HUDEP-2 (cell line): Measurements from ENCODE around the gene CFAP90.

Source experiments
- DNase-seq, 76 experiments: peaks; one replicate each; lab custom pipeline; 2025; ENCODE audit not compliant: unreplicated experiment in 76 of 76; lab: John Stamatoyannopoulos, UW

CFAP90 gene

DNA sequence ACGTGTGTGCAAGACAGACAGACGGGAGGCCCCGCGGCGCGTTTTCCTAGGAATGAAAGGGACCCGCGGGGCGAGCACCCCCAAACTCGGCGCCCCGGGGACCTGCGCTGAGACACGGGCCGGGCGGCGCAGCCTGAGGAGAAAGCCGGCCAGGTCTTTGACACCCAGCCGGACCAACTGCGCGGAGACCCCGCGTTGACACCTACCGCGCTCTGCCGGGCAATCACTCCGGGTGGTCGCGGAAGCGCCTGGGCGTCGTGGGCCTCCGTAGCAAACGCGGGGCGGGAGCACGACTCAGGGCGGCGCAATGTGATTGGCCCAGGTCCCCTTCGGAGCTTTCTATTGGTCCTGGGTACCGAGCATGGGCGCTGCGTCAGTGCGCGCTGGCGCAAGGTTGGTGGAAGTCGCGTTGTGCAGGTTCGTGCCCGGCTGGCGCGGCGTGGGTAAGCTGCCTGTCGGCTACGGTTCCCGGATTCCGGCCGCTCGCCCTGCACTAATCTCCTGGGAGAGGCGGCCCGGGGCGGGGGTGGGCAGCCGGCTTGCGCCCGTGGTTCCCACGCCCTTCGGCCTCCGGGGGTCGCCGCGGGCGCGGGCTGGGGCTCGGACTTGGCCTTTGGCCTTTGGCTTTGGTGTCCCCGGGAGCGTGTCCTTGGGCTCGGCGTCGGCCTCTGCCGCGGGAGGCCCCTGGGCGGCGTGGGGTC is 18.0 kb upstream of the CFAP90 start, which contains the start of the genes FASTKD3 and MTRR:
Gene FASTKD3, minus strand, starts transcription at position 259 of the 701 bp plus-strand sequence. CDS start 948 bp downstream, outside the sequence.
Gene MTRR, plus strand, starts transcription at position 376 of the 701 bp plus-strand sequence. CDS start 1,647 bp downstream, outside the sequence.
- peak in 74 of 76 experiments; percentile 23 to 91 (median 80) for DNase-seq

DNA sequence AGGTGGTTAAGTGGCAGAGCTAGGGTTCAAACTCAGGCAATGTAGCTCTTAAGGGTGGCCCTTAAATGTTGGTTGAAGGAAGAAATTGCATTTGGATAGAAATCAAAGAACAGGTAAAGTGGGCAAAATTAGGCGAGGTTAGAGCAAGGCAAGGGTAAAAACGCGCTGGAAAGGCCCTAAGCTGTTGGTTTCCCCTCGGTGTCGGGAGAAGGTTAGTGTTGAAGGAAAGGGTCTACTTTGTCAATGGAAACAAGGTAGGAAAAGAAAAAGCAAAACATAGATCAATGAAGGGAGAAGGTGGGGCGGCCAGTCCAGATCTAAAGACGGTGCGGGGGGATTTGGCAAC is 17.5 kb upstream of the CFAP90 start:
- no peak for DNase-seq

DNA sequence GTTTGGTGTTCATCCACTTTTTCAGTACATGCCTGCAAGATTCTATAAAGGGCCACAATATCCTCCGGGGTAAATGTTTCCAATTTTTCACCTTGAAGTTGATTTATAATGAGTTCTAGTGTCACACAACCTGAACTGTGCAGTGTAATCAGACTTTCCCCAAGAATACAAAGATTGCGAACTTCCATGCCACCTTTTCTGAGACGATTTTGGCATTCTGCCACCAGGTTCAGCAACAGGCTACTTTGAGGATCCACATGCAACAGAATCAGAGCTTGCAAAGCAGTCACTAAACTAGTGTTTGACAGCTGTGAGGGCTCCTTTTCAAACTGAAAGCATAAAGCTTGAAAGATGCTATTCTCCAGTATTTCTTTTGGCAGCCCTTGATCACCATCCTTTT is 16.3 kb upstream of the CFAP90 start:
- DNase-seq = no peak

DNA sequence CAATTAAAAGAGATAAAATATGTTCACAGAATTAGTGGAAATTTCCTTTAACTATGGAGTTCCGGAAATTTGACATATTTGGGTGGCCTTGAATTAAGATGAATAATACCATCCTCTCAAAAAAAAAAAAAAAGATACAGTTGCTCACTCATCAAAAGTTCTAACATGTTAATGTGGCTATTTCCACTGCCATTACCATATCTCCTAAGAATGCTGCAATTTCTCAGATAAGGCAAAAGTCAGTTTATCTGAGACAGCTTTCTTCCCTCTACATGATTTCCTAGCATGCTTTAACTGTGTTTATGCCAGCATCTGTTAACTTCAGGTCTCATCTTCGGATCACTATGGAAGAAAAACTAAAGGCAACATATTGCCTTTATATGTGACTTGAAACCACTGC is 15.3 kb upstream of the CFAP90 start:
- peak in 3 of 76 experiments; percentile 4 to 9 (median 6) for DNase-seq

DNA sequence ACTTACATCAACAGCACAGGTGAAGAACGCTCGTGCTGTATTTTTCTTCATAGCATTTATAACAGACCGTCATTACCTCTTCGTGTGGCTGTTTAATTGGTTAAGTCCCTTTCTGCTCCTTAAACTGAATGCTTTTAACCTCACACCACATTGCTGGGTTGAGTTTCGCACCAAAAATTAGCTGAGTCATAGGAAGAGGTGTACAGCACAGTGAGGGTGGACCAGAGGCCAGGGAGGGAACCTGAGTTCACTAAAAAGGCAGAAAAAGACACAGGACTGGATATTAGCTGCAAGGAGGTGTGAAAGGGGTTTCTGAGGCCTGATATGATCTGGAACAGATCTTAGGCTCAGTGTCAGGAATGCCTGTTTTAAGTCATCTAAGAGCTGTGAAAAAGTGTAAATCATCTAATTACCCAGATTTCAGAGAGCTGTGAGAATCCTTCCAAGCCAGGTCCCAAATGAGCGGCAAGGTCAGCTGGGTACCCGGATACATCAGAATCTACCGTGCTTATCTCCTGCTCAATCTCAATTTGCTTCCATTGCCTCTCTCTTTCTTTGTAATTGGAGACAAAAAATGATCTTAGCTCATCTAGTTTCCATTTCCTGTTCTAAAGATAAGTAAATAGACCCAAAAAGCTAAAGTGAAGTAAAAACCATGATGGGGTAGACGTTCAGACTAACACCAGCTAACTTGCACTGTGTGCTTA is 7.1 kb upstream of the CFAP90 start:
- no peak for DNase-seq

DNA sequence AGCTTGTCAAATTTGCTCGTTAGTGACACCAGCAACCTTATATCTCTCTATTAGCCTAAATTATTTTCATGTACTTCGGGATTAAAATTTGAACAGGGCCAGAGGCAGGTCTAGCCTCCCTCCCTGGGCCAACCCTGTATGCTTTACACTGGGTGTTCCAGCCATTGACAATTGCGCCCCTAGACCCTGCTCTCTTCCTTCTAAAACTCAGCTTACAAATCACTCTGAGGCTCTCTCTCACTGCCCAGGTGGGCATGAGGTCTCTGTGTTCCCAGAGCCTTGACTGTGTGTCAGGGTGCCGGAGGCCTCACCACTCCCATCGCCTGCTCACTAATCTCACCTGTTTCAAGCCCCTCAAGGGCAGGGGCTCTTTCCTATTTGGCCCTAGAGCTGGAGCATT is 6.4 kb upstream of the CFAP90 start:
- no peak for DNase-seq

DNA sequence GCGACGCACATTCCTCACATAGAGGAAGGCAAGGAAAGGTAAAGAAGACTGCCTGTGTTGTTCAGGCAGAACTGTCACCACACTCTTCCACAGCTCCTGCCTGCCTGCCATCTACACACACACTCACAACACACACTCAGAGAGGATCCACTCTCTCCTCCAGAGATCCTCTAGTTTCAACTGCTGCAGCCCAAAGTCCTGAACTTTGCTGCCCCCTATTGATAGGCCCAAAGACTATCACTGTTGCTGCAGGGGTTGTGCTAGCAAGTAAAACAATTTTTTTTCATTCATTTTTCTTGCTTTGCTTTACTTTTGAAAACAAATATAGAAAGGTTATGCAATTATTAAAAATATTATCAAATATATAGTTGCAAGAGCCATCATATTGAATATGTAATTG is 5.9 kb upstream of the CFAP90 start:
- peak in 26 of 76 experiments; percentile 1 to 62 (median 30) for DNase-seq

DNA sequence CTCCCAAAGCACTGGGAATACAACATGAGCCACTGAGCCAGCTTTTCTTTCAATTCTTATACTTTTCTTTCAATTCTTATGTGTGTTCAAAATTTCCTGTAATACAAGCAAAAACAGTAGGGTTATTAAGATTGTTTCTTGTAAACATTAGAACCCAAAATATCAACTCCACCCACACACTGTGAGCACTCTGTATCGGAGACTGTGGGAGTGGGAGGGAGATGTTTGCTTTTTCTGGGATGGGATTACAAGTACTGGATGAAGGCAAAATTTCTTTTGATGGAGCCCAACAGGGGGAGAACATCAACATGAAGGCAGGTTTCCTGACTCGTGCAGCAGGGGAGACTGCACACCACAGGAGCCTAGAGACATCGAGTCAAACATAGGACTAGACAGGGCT is 4.7 kb upstream of the CFAP90 start:
- DNase-seq = no peak

DNA sequence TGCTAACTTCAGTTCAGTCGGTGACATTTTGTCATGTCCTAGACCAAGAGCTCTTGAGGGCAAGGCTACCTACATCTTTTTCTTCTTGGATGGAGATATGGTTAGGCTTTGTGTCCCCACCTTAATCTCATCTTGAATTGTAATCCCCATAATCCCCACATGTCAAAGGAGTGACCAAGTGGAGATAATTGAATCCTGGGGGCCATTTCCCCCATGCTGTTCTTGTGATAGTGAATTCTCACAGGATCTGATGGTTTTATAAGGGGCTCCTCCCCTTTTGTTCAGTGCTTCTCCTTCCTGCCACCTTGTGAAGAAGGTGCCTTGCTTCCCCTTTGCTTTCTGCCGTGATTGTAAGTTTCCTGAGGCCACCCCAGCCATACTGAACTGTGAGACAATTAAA is 2.1 kb upstream of the CFAP90 start:
- no peak for DNase-seq

DNA sequence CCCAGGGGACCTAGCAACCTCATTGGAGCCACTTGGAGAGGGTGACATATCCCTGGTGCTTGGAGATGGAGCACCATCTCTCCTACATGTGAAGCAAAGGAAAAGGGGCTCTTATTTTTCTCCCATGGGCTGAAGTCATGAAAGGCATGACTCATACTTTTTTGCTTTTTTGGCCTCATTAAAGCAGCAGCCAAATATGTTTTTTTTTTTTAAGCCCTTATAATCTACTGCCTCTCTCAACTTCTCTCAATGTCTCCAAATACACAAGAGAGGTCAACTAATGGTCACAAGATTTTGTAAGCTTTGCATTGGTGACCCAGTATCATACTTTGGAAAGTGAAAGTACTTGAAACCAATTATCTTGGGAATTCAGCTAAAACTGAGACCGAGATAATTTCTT is 1.6 kb upstream of the CFAP90 start:
- no peak for DNase-seq

DNA sequence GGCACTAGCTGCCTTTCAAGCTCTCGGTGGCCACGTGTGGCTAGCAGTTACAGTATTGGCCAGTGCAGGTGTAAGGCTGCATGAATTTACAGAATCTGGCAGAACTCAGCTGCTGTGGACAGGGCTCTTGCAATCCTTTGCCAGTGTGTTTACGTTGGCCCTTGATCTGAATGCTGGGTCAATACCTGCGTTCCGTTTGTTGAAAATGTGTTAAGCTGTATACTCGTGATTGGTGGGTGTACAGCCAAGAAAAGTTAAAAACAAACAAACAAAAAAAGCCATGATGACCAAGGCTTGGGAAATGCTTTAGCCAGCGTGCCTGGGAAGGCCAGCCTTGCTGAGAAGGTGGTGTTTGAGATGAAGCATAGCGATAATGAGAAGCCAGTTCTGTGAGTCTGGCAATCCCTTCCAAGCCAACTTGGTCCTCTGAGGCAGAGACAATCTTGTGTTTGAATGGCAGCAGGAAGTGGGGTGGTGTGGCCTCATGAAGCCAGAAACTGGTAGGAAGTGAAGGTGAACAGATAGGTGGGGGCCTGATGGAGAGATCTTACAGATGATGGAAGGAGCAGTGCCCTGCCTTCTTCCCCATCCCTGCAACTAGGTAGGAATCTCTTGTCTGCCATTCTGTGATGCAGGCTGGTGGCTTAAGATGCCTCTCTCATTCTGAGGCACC is 820 bp upstream of the CFAP90 start:
- DNase-seq = no peak

DNA sequence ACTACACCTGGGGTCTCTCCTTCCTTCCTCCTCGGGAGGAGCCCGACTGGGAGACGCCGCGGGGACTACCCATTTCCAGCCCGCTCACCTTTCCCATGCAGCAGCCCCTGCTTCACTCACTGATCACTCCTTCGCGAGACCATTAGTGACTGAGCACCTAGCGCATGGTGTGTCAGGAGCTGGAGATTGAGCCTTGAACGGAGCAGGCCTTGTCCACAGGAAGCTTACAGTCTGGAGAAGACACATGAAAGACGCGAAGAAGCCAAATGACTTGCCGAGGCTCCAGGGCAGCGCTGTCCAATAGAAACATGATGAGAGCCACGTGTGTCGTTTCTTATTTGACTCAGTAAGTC is 283 bp upstream of the CFAP90 start:
- DNase-seq = no peak

DNA sequence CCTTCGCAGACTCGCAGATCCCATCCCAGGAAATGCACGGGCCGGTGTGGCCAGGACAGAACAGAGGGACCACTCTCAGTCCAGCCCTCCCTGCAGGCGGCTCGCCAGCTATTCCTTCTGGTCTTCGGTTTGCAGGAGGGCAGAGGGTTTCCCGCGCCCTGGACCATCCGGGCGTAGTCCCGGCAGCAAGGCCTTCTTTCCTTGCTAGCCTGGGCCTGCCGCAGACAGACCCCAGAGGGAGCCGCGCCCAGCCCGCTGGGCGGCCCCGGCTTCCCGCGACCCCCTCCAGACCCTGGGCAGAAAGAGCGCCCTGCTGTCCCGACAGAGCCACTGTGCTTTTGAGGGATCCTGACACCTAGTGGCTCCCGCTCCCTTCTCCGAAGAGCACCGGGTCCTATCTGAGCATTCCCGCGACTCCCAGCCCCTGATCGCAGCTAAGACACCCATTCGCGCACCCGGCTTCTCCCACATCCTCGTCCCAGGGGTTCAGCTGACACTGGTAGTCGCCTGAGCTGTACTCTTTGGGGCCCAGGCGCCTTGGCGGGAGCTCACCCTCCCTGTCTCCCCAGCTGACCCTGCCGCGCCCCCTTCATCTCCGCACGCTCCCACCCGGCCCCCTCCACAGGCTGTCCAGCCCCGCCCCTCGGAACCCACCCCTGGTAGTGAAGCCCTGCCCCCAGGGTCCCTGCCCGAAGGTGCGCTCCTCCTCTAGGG is 1.1 kb downstream of the CFAP90 start:
- DNase-seq = no peak

DNA sequence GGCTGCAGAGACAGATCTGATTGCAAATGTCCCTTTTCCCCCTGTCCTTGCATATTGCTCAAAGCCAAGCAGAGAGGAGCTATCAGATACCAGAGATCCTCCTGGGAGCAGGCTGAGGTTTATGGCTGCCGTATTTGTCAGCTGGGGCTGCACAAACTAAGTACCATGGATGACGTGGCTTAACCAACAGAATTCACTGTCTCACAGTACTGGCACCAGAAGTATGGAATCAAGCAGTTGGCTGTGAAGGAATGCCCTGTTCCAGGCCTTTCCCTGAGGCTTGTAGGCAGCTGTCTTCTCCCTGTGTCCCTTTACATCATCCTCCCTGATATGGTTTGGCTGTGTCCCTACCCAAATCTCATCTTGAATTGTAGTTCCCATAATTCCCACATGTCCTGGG is 2.6 kb downstream of the CFAP90 start:
- DNase-seq = no peak

DNA sequence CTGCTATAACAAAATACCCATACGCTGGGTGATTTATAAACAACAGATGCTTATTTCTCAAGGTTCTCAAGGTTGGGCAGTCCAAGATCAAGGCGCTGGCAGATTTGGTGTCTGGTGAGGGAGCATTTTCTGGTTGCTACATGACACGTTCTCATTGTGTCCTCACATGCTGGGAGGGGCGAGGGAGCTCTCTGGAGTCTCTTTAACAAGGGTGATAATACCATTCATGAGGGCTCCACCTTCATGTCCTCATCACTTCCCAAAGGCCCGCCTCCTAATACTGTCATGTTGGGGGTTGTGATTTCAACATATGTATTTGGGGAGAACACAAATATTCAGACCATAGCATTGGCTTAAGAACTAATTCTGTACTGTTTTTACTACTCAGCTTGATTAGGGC is 4.6 kb downstream of the CFAP90 start:
- DNase-seq = no peak

DNA sequence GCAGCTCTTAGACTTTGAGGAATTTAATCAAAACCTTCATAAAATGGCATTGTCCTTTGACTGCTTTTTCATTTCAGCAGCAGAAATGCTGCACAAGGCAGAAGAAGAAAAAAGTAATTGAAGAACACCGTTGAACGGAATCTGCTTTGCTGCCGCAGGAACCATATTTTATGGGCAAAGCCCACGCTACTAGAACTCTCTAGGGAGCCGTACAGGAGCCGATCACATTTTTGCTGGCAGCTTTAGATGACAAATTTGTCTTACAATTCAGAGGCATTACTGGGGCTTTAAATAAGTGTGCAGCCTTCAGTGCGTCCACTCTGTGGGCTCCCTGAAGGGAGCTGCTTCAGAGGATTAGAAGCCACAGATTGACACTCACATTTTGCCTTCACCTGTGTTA is 5.4 kb downstream of the CFAP90 start:
- no peak for DNase-seq

DNA sequence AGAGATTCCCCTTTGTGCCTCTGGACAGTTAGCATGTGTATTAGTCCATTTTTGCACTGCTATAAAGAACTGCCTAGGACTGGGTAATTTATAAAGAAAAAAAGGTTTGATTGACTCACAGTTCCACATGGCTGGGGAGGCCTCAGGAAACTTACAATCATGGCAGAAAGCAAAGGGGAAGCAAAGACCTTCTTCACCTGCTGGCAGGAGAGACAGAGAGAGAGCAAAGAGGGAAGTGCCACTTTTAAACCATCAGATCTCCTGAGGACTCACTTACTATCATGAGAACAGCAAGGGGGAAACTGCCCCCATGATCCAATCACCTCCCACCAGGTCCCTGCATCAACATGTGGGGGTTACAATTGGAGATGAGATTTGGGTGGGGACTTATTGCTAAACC is 6.0 kb downstream of the CFAP90 start:
- DNase-seq = no peak

DNA sequence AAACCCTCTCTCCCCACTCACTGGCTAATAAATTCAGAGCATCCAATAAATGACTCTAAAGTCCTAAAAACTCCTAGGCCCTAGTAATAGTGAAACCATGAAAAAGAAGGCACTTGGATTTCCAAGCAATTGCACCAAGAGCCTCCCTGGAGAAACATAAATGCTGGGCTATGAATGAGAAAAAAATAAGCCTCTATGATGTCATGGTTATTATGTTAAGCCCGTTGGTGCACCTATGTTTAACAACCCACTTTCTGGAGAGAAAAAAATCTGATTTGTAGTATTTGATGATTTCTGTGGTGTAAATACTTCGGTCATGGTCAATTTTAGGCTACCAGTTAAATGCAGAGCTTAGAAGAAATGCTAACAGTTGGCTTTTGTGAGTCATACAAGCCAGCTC is 8.4 kb downstream of the CFAP90 start:
- no peak for DNase-seq

DNA sequence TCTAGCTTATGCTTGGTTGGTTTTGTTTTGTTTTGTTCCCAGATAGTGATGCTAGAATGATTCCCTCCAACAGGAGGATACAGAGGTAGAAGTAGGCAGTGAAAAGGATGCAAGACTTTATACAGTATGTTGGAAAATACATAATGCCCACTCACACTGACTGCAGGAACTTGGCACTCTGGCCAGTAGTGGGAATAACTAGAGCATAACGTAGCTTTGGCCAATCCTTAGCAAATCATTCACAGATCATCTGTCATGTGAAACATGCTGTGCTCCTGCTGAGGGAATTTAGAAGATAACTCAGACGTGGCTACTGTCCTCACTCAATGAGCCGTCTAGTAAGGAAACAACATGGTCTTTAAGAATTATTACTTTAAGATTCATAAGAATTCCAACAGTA is 13.5 kb downstream of the CFAP90 start:
- DNase-seq = no peak

DNA sequence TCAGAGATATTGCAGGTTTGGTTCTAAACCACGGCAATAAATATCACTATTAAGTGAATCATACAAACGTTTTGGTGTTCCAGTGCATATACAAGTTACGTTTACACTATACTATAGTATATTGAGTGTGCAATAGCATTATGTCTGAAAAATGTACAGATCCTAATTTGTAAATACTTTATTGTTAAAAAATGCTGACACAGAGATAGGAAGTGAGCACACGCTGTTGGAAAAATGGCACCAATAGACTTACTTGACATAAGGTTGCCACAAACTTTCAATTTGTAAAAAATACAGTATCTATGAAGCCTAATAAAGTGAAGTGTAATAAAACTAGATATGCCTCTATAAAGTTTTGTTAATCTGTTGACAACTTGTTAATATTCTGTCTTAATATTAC is 16.0 kb downstream of the CFAP90 start:
- DNase-seq = no peak

DNA sequence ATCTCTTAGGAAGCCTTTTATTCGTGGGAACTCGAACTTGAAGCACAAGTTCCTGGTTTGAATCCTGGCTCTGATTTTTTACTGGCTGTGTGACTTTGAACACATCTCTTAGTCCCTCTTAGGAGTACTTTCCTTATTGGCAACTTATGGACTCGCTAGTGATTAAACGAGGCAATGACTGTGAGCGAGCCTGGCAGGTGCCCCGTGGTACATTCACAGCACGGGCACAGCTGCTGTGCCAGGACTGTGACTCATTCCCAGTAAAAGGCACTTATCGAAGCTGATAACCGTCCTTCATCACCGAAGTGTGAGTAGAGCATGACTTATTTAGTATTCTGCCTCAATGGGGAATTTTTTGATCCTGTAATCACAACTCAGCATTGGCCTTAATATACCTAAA is 22.7 kb downstream of the CFAP90 start:
- no peak for DNase-seq
